GM12878 (cell line): ENCODE data around the gene RAF1. TPM values are rescaled to one million over a fixed set of nuclear protein-coding genes. Genes with fewer than 3 reads are reported as not detected.

Experiments used
- ATAC-seq: fragments of 200-7000 bp; cut with Tn5 transposase; 3 replicates; pipeline ENCODE4 v1.9.1; 2020; ENCODE audit warnings: mild to moderate bottlenecking, moderate library complexity
- BruUV-seq: library from RNA; stranded (reverse); fragments of 400-500 nt; replicated peaks from 2 replicates; lab custom pipeline; 2021; lab: Mats Ljungman, UMichigan
- CTCF ChIA-PET: fragments of 300-600 bp; sonication (Branson Sonifier 250); formaldehyde crosslinking; extraction: SDS; loops from one replicate; lab custom pipeline; 2021; ENCODE audit warnings: inconsistent platforms; lab: Yijun Ruan, JAX
- POLR2A ChIA-PET: fragments of 350-600 bp; formaldehyde crosslinking; extraction: SDS; loops from one replicate; lab custom pipeline; 2021; ENCODE audit warnings: inconsistent platforms; lab: Charles Lee
- RAD21 ChIA-PET: fragments of 300-600 bp; sonication (Branson Sonifier 250); formaldehyde crosslinking; loops from one replicate; lab custom pipeline; 2023; ENCODE audit warnings: antibody characterized with exemption; ENCODE audit not compliant: unreplicated experiment; lab: Charles Lee
- SMC1A ChIA-PET: fragments of 300-600 bp; sonication (Branson Sonifier 250); formaldehyde crosslinking; loops from one replicate; lab custom pipeline; 2023; ENCODE audit not compliant: unreplicated experiment, uncharacterized antibody; lab: Charles Lee
- DNase-seq: peaks from one replicate; pipeline ENCODE4 v3.0.0-alpha.2; 2011; ENCODE audit warnings: low read depth, low spot score
- FAIRE-seq: peaks from 3 replicates; lab custom pipeline; 2011; peaks lifted over from hg19 to GRCh38; lab: Jason Lieb, UNC
- H2AFZ ChIP-seq: 2 replicates; pipeline ENCODE4 v1.6.0; 2011; ENCODE audit warnings: low read depth, low read length, control low read depth; ENCODE audit not compliant: control insufficient read depth
- H3K27ac ChIP-seq: 2 replicates; pipeline ENCODE4 v1.5.1; 2011; ENCODE audit warnings: control low read depth; ENCODE audit not compliant: control insufficient read depth, insufficient read depth
- H3K27me3 ChIP-seq, 2 experiments: replicated peaks in 1 of 2; 2 replicates each; pipeline versions ENCODE4 v1.6.0 to v1.6.1; 2011; ENCODE audit warnings: low read length in 1 of 2; ENCODE audit not compliant: control insufficient read depth in 2 of 2, insufficient read depth in 2 of 2
- H3K36me3 ChIP-seq, 2 experiments: 2 replicates each; pipeline ENCODE4 v1.5.1; 2011; ENCODE audit warnings: low read length in 1 of 2; ENCODE audit not compliant: control insufficient read depth in 2 of 2, insufficient read depth in 2 of 2
- H3K4me1 ChIP-seq: 2 replicates; pipeline ENCODE4 v1.6.1; 2011; ENCODE audit warnings: mild to moderate bottlenecking, low read length, moderate library complexity, mixed read lengths; ENCODE audit not compliant: control insufficient read depth, insufficient read depth
- H3K4me2 ChIP-seq: 2 replicates; pipeline ENCODE4 v1.6.0; 2011; ENCODE audit warnings: control low read depth; ENCODE audit not compliant: control insufficient read depth, insufficient read depth
- H3K4me3 ChIP-seq: fragments of 200-600 bp; sonication (generic); 2 replicates; pipeline ENCODE4 v1.5.1; 2016
- H3K79me2 ChIP-seq: 2 replicates; pipeline ENCODE4 v1.6.0; 2011; ENCODE audit warnings: low read length; ENCODE audit not compliant: control insufficient read depth, insufficient read depth
- H3K9ac ChIP-seq: 2 replicates; pipeline ENCODE4 v1.8.0; 2011; ENCODE audit warnings: low read length, control low read depth, mixed read lengths; ENCODE audit not compliant: control insufficient read depth, insufficient read depth
- H3K9me3 ChIP-seq: replicated peaks from 3 replicates; pipeline ENCODE4 v1.5.1; 2011; ENCODE audit warnings: mild to moderate bottlenecking, low read length; ENCODE audit not compliant: control insufficient read depth, insufficient read depth
- H4K20me1 ChIP-seq: 2 replicates; pipeline ENCODE4 v1.6.0; 2011; ENCODE audit not compliant: control insufficient read depth, insufficient read depth
- CEBPB ChIP-seq, 2 experiments: fragments of 150-350 bp in 1 of 2; IDR thresholded peaks; 2 replicates each; pipeline ENCODE4 v1.6.1; 2012 to 2014; ENCODE audit warnings: low read depth in 2 of 2, low read length in 2 of 2, borderline replicate concordance in 1 of 2, inconsistent platforms in 1 of 2
- CHD4 ChIP-seq: fragments of 200-600 bp; sonication (generic); IDR thresholded peaks from 2 replicates; pipeline ENCODE4 v1.6.1; 2016; ENCODE audit warnings: mild to moderate bottlenecking
- CREM ChIP-seq: IDR thresholded peaks from 2 replicates; pipeline ENCODE4 v1.6.1; 2014; ENCODE audit warnings: antibody characterized with exemption, low read depth
- EP300 ChIP-seq, 2 experiments: fragments of 150-350 bp in 1 of 2; IDR thresholded peaks; 2 replicates each; pipeline ENCODE4 v1.6.1; 2011 to 2012; ENCODE audit warnings: low read depth in 2 of 2, low read length in 2 of 2, borderline replicate concordance in 1 of 2, improper control_type of control experiment in 1 of 2, inconsistent platforms in 1 of 2; ENCODE audit not compliant: control insufficient read depth in 1 of 2
- GATAD2B ChIP-seq: fragments of 450-650 bp; conservative IDR thresholded peaks from 2 replicates; pipeline ENCODE4 v1.6.1; 2017; ENCODE audit warnings: low read depth, mild to moderate bottlenecking, moderate library complexity
- KAT2A ChIP-seq: conservative IDR thresholded peaks from 2 replicates; pipeline ENCODE4 v1.6.1; 2011; ENCODE audit warnings: low read depth, low read length; ENCODE audit not compliant: control insufficient read depth
- SMARCA5 ChIP-seq: fragments of 450-650 bp; IDR thresholded peaks from 2 replicates; pipeline ENCODE4 v1.6.1; 2017; ENCODE audit warnings: mild to moderate bottlenecking
- SREBF2 ChIP-seq: IDR thresholded peaks from 2 replicates; pipeline ENCODE4 v1.6.1; 2012; ENCODE audit warnings: mild to moderate bottlenecking, low read length
- ZSCAN29 ChIP-seq: fragments of 450-650 bp; IDR thresholded peaks from 2 replicates; pipeline ENCODE4 v1.6.1; 2017; ENCODE audit warnings: mild to moderate bottlenecking, moderate library complexity
- ZZZ3 ChIP-seq: IDR thresholded peaks from 2 replicates; pipeline ENCODE4 v1.6.1; 2011; ENCODE audit warnings: low read depth; ENCODE audit not compliant: control insufficient read depth, insufficient read length
- WGBS: methylation state at CpG from one replicate; pipeline ENCODE4 v1.1.6; 2016; ENCODE audit warnings: low lambda C conversion rate; ENCODE audit not compliant: insufficient replicate concordance, insufficient coverage; ENCODE audit errors: missing lambda C conversion rate; 5-methylcytosine and 5-hydroxymethylcytosine counted together
- in situ Hi-C: fragments of 300-500 bp; cut with MboI; formaldehyde crosslinking; loops from 9 replicates; pipeline ENCODE4 v1.14.3; 2018; ENCODE audit warnings: mixed read lengths
- intact Hi-C: fragments of 100-400 bp; cut with micrococcal nuclease; formaldehyde crosslinking; loops from one replicate; pipeline ENCODE4 v1.14.2; 2022; ENCODE audit not compliant: unreplicated experiment
- polyA plus RNA-seq, 11 experiments: library from polyadenylated mRNA; depleted of rRNA in 4 of 11; unstranded in 6 of 11; stranded (reverse) in 5 of 11; fragments of >200 nt; fragmentation: Nextera tagmentation in 4 of 11; fragmentation: Illumina TruSeq in 1 of 11; extraction: Ambion mirVana in 4 of 11; extraction: Trizol in 1 of 11; gene quantifications; 1 replicate in 1 of 11; 2 replicates in 10 of 11; pipeline versions ENCODE4 v1.2.1 to v1.2.3, GENCODE V29; 2011 to 2016; ENCODE audit warnings: inconsistent platforms in 2 of 11, missing spikeins in 2 of 11, low read depth in 1 of 11
- total RNA-seq, 4 experiments: library from RNA; depleted of rRNA in 3 of 4; stranded (reverse); fragments of >200 nt in 3 of 4; fragmentation: Illumina TruSeq in 1 of 4; extraction: Trizol in 1 of 4; gene quantifications; 2 replicates each; pipeline versions ENCODE4 v1.2.1 to v1.2.3, GENCODE V29; 2013 to 2021
- TF ChIP-seq, protein P1 (sequence below): IDR thresholded peaks from 2 replicates; pipeline ENCODE4 v1.6.1; 2011; ENCODE audit warnings: borderline replicate concordance, low read depth, mild to moderate bottlenecking, moderate library complexity, low read length; ENCODE audit not compliant: insufficient read depth, poor library complexity, severe bottlenecking
- TF ChIP-seq, protein P2 (sequence below): fragments of 450-650 bp; IDR thresholded peaks from 2 replicates; pipeline ENCODE4 v1.6.1; 2017; ENCODE audit warnings: mild to moderate bottlenecking, moderate library complexity

RAF1 gene
- total and polyA plus RNA-seq, 10 of the 15 experiments (the other 5 are each of a cell fraction or from before 2014, with no cell fraction given): 20.4 to 151 (median 77.8) TPM

DNA sequence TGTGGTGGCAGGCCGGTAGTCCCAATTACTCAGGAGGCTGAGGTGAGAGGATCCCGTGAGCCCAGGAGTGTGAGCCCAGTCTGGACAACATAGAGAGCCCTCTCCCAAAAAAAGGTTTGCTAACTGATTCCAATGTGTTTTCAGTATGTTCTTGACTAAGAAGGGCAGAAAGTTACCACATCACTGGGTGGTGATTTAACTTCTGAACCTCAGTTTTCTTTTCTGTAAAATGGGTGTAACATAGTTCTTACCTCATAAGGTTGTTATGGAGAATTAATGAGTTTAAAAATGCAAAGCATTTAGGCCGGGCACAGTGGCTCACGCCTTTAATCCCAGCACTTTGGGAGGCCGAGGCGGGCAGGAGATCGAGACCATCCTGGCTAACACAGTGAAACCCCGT is 28.5 kb upstream of the RAF1 start:
- FAIRE-seq (no peak), ATAC-seq (no peak), DNase-seq (no peak)
- CTCF ChIA-PET: no interaction called here
- Histone ChIP-seq H3K4me3 (no peak overlapping the region), H4K20me1 (no peaks in the 10 kb centered on the region), H3K9ac (no peak overlapping the region), H3K36me3 (no peaks in the 10 kb centered on the region), H3K79me2 (no peaks in the 10 kb centered on the region), H3K9me3 (no peaks in the 10 kb centered on the region), H2AFZ (no peak overlapping the region), H3K4me2 (no peak overlapping the region), H3K4me1 (no peaks in the 10 kb centered on the region), H3K27ac (no peak overlapping the region), H3K27me3 (no peaks in the 10 kb centered on the region)
- WGBS: 52% methylated on average over 8 of the region's 8 CpGs
- RAD21 ChIA-PET: no interaction called here
- intact Hi-C loops (no loop called here), in situ Hi-C loops (no loop called here)
- BruUV-seq: no TSS peak
- POLR2A ChIA-PET: no interaction called here
- TF ChIP-seq, protein P1, sequence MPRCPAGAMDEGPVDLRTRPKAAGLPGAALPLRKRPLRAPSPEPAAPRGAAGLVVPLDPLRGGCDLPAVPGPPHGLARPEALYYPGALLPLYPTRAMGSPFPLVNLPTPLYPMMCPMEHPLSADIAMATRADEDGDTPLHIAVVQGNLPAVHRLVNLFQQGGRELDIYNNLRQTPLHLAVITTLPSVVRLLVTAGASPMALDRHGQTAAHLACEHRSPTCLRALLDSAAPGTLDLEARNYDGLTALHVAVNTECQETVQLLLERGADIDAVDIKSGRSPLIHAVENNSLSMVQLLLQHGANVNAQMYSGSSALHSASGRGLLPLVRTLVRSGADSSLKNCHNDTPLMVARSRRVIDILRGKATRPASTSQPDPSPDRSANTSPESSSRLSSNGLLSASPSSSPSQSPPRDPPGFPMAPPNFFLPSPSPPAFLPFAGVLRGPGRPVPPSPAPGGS: no peak
- TF ChIP-seq CREM: no peak
- TF ChIP-seq, protein P2, sequence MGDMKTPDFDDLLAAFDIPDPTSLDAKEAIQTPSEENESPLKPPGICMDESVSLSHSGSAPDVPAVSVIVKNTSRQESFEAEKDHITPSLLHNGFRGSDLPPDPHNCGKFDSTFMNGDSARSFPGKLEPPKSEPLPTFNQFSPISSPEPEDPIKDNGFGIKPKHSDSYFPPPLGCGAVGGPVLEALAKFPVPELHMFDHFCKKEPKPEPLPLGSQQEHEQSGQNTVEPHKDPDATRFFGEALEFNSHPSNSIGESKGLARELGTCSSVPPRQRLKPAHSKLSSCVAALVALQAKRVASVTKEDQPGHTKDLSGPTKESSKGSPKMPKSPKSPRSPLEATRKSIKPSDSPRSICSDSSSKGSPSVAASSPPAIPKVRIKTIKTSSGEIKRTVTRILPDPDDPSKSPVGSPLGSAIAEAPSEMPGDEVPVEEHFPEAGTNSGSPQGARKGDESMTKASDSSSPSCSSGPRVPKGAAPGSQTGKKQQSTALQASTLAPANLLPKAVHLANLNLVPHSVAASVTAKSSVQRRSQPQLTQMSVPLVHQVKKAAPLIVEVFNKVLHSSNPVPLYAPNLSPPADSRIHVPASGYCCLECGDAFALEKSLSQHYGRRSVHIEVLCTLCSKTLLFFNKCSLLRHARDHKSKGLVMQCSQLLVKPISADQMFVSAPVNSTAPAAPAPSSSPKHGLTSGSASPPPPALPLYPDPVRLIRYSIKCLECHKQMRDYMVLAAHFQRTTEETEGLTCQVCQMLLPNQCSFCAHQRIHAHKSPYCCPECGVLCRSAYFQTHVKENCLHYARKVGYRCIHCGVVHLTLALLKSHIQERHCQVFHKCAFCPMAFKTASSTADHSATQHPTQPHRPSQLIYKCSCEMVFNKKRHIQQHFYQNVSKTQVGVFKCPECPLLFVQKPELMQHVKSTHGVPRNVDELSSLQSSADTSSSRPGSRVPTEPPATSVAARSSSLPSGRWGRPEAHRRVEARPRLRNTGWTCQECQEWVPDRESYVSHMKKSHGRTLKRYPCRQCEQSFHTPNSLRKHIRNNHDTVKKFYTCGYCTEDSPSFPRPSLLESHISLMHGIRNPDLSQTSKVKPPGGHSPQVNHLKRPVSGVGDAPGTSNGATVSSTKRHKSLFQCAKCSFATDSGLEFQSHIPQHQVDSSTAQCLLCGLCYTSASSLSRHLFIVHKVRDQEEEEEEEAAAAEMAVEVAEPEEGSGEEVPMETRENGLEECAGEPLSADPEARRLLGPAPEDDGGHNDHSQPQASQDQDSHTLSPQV: no peak
- no peak for TF ChIP-seq CHD4
- TF ChIP-seq KAT2A: no peak
- TF ChIP-seq CEBPB (IDR thresholded peaks at IDR 0.05; ENCODE audit: borderline replicate concordance in 1 of 2, low read depth in 2 of 2, low read length in 2 of 2): no peak
- TF ChIP-seq SREBF2: no peak
- TF ChIP-seq GATAD2B: no peak
- TF ChIP-seq ZZZ3: no peak
- no peak for TF ChIP-seq ZSCAN29
- TF ChIP-seq EP300 (IDR thresholded peaks at IDR 0.05; ENCODE audit: borderline replicate concordance in 1 of 2, control insufficient read depth in 1 of 2, low read depth in 2 of 2, low read length in 2 of 2): no peak
- no peak for TF ChIP-seq SMARCA5
- SMC1A ChIA-PET: no interaction called here
